Heart left ventricle (tissue), 13 donors: ENCODE results near the gene SUMO3.

Source experiments
- CTCF ChIP-seq, 12 donors: fragments of 200-600 bp; sonication (generic) in 4 of 12; IDR thresholded peaks; one replicate each; pipeline versions ENCODE4 v1.5.0 to v1.8.0; 2018 to 2022; ENCODE audit warnings: antibody characterized with exemption in 12 of 12, mild to moderate bottlenecking in 5 of 12
- POLR2A ChIP-seq, 2 donors: fragments of 450-650 bp; IDR thresholded peaks; one replicate each; pipeline ENCODE4 v1.6.1; 2017; ENCODE audit warnings: antibody characterized with exemption in 2 of 2, mild to moderate bottlenecking in 2 of 2, moderate library complexity in 2 of 2
- donor health status: ischemic (EF 13 %, LVEDD 7.1; RV severe dilation, severe dysfunction).
- donor health status: DM: no; HTN: yes; CAD: no.
- donor health status: DM: no; HTN: no; CAD: no.
- donor health status: ischemic (EF 25% LVEDD 6.9; RV normal size, moderate dysfunction).
- donor health status: ischemic (EF 25% LVEDD 5.7; RV mildly dilated, moderate dysfunction).
- donor health status: ischemic (EF 35%, LVEDD 5.7; RV mildly dilated, moderate dysfunction).
- donor health status: nonischemic (EF 11% LVEDD 7.7; RV severe dilation, severe dysfunction).
- donor health status: DM: yes; HTN: yes; CAD: no.
- donor health status: PGD.
- donor health status: ischemic (EF 29% LVEDD 5.4; RV normal size, mild dysfunction).
- donor health status: nonischemic (EF 23%, LVEDD 6.1; RV moderate dilation, normal function).

- TF ChIP-seq POLR2A (IDR thresholded peaks at IDR 0.05) (no peak), CTCF (IDR thresholded peaks at IDR 0.05) (no peak)
These were observed 49.6 kb upstream of the SUMO3 start for GRCh38 chr21:44867464-44867863.
